Heart right ventricle (tissue), 16 donors: ENCODE measurements around the gene TC2N. TPM values are rescaled to one million over a fixed set of nuclear protein-coding genes. Genes with fewer than 3 reads are reported as not detected.
"Not testable (repeated sequence)": the region's sequence is repeated elsewhere in the genome, so short reads cannot be mapped to it uniquely, and the experiment has no call there.

ENCODE experiments used
- ATAC-seq, 8 donors: fragments of 200-7000 bp; cut with Tn5 transposase; one replicate each; pipeline ENCODE4 v1.9.1; 2020; ENCODE audit warnings: mild to moderate bottlenecking in 8 of 8, moderate library complexity in 8 of 8, moderate number of reproducible peaks in 1 of 8
- DNase-seq, 2 donors: peaks; one replicate each; pipeline ENCODE4 v3.0.0-alpha.2; 2020
- H3K27ac ChIP-seq, 10 donors: fragments of 200-600 bp; sonication (generic) in 2 of 10; one replicate each; pipeline versions ENCODE4 v1.5.0 to v1.8.0; 2020 to 2022; ENCODE audit warnings: mild to moderate bottlenecking in 3 of 10
- H3K27me3 ChIP-seq, 7 donors: fragments of 200-600 bp; one replicate each; pipeline ENCODE4 v1.8.0; 2021 to 2022; ENCODE audit warnings: mild to moderate bottlenecking in 2 of 7
- H3K36me3 ChIP-seq, 9 donors: fragments of 200-600 bp; sonication (generic) in 1 of 9; one replicate each; pipeline versions ENCODE4 v1.5.0 to v1.8.0; 2020 to 2022; ENCODE audit warnings: mild to moderate bottlenecking in 2 of 9
- H3K4me1 ChIP-seq, 9 donors: fragments of 200-600 bp; sonication (generic) in 1 of 9; one replicate each; pipeline versions ENCODE4 v1.5.0 to v1.8.0; 2020 to 2022; ENCODE audit warnings: mild to moderate bottlenecking in 4 of 9
- H3K4me3 ChIP-seq, 10 donors: fragments of 200-600 bp; sonication (generic) in 2 of 10; one replicate each; pipeline versions ENCODE4 v1.5.0 to v1.8.0; 2020 to 2022; ENCODE audit warnings: mild to moderate bottlenecking in 7 of 10, moderate library complexity in 2 of 10
- H3K9me3 ChIP-seq, 11 donors: fragments of 200-600 bp in 10 of 11; sonication (generic) in 2 of 11; one replicate each; pipeline versions ENCODE4 v1.5.0 to v1.8.0; 2013 to 2022; ENCODE audit warnings: mild to moderate bottlenecking in 2 of 11, control low read depth in 1 of 11, moderate library complexity in 1 of 11
- CTCF ChIP-seq, 9 donors: fragments of 200-600 bp; sonication (generic) in 2 of 9; IDR thresholded peaks; one replicate each; pipeline versions ENCODE4 v1.5.0 to v1.8.0; 2021 to 2022; ENCODE audit warnings: antibody characterized with exemption in 9 of 9, mild to moderate bottlenecking in 5 of 9, moderate library complexity in 1 of 9
- WGBS, 2 donors: extraction: QIAGEN DNeasy Blood & Tissue Kit; methylation state at CpG; one replicate each; pipeline ENCODE4 v1.1.7; 2013; ENCODE audit warnings: inconsistent platforms in 1 of 2; 5-methylcytosine and 5-hydroxymethylcytosine counted together
- intact Hi-C, 10 donors: fragments of 100-400 bp; cut with DNase I; formaldehyde crosslinking; loops; one replicate each; pipeline versions ENCODE4 v1.11.1 to v1.14.2; 2022
- polyA plus RNA-seq, 2 donors: library from polyadenylated mRNA; stranded (reverse); fragments of 200-250 nt; gene quantifications; one replicate each; pipeline ENCODE4 v1.2.3, GENCODE V29; 2013
- total RNA-seq, 10 donors: library from RNA; stranded (reverse); fragmentation: NEBNext Ultra II Directional in 3 of 10; extraction: Animal tissue kit (Norgen Biotek cat#: 25700) in 3 of 10; gene quantifications; one replicate each; pipeline versions ENCODE4 v1.2.1 to v1.2.4, GENCODE V29; 2021 to 2023
- donor health status: Arrhythmogenic right ventricular cardiomyopathy.
- donor health status: ischemic (EF 13 %, LVEDD 7.1; RV severe dilation, severe dysfunction).
- donor health status: healthy with polysubstance abuse.
- donor health status: DM: no; HTN: yes; CAD: no.
- donor health status: DM: no; HTN: no; CAD: no.
- donor health status: ischemic (EF 25% LVEDD 6.9; RV normal size, moderate dysfunction).
- donor health status: ischemic (EF 25% LVEDD 5.7; RV mildly dilated, moderate dysfunction).
- donor health status: healthy.
- donor health status: DM: yes; HTN: yes; CAD: no.
- donor health status: Ischemic cardiomyopathy.
- donor health status: ischemic (EF 35%, LVEDD 5.7; RV mildly dilated, moderate dysfunction).
- donor health status: nonischemic (EF 11% LVEDD 7.7; RV severe dilation, severe dysfunction).
- donor health status: DM: yes; HTN: yes; CAD: no.
- donor health status: PGD.
- donor health status: ischemic (EF 29% LVEDD 5.4; RV normal size, mild dysfunction).
- donor health status: nonischemic (EF 23%, LVEDD 6.1; RV moderate dilation, normal function).

TC2N gene
- total and polyA plus RNA-seq, 12 donors, result 1.8 to 12.4 (median 3.8) TPM

DNA sequence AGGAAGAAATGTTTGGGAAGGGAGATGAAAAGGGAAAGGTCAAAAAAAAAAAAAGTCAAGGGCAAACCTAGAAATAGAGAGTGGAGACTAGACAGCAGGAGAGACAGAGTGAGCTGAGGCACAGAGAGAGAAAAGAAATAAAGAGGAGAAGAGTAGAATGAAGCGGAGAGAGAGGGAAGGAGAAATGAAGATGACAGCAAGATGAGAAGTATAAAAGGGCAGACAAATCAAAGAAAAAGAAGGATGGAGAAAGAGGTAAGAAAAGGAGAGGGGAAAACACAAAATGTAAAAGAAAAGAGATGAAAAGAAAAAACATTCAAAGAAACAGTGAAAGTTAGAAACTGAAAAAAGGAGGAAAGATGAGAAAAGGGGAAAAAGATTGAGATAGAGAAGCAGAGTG is 53.0 kb downstream of the TC2N start:
- Histone ChIP-seq H3K4me3 (no peak overlapping the region), H3K36me3 (peaks cover 0 to 22% (median 0%) of the 10 kb centered on the region in 9 donors), H3K9me3 (peaks cover 0 to 39% (median 14%) of the 10 kb centered on the region in 11 donors), H3K4me1 (no peaks in the 10 kb centered on the region), H3K27me3 (no peaks in the 10 kb centered on the region), H3K27ac (no peak overlapping the region)
- intact Hi-C loops, result no loop called here
- DNase-seq, result no peak
- TF ChIP-seq CTCF (IDR thresholded peaks at IDR 0.05), result no peak
- ATAC-seq, result no peak
- 91 to 94% methylated on average over 1 of the region's 1 CpG for WGBS, 2 donors

DNA sequence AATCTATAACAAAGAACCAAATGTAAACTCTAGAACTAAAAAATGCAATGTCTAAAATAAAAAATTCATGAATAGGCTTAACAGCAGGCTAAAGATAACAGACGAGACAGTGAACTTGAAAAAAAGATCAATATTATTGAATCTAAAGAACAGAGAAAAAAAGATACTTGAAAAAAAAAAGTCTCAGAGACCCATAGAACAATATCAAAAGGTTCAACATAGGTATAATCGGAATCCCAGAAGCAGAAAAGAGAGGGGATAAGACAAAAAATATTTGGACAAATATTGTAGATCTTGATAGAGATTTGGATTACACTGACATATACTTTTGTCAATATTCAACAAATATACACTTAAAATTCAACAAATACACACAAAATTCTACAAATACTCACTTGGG is 56.6 kb downstream of the TC2N start:
- H3K27me3 ChIP-seq, result no peaks in the 10 kb centered on the region
- ATAC-seq (no peak), DNase-seq (no peak)
- intact Hi-C loops, result no loop called here
- no peaks in the 10 kb centered on the region for H3K4me1 ChIP-seq
- H3K27ac ChIP-seq, result no peak overlapping the region
- peaks cover 0 to 50% (median 0%) of the 10 kb centered on the region in 9 donors for H3K36me3 ChIP-seq
- H3K9me3 ChIP-seq, result peaks cover 0 to 57% (median 24%) of the 10 kb centered on the region in 11 donors
- 89 to 91% methylated on average over 2 of the region's 2 CpGs for WGBS, 2 donors
- no peak overlapping the region for H3K4me3 ChIP-seq
- TF ChIP-seq CTCF (IDR thresholded peaks at IDR 0.05), result no peak

GRCh38 chr14:91806716-91807115 is 60.6 kb downstream of the TC2N start:
- no peak for ATAC-seq
- no peaks in the 10 kb centered on the region for H3K4me1 ChIP-seq
- no peak overlapping the region for H3K27ac ChIP-seq
- no peak for DNase-seq
- H3K27me3 ChIP-seq, result no peaks in the 10 kb centered on the region
- no peak for TF ChIP-seq CTCF (IDR thresholded peaks at IDR 0.05)
- H3K9me3 ChIP-seq, result peaks cover 0 to 64% (median 25%) of the 10 kb centered on the region in 11 donors
- no peak overlapping the region for H3K4me3 ChIP-seq
- peaks cover 0 to 46% (median 0%) of the 10 kb centered on the region in 9 donors for H3K36me3 ChIP-seq
- intact Hi-C loops, result no loop called here

DNA sequence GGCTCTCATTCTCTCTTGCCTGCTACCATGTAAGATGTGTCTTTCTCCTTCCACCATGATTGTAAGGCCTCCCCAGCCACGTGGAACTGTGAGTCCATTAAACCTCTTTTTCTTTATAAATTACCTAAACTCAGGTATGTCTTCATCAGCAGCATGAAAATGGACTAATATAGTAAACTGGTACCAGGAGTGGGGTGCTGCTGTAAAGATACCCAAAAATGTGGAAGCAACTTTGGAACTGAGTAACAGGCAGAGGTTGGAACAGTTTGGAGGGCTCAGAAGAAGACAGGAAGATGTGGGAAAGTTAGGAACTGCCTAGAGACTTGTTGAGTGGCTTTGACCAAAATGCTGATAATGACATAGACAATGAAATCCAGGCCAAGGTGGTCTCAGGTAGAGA is 61.2 kb downstream of the TC2N start:
- ATAC-seq, H3K27ac ChIP-seq, H3K4me1 ChIP-seq, H3K4me3 ChIP-seq, DNase-seq, intact Hi-C loops, H3K27me3 ChIP-seq: not testable (repeated sequence)
- peaks cover 0 to 59% (median 25%) of the 10 kb centered on the region in 11 donors for H3K9me3 ChIP-seq
- WGBS, 2 donors, result 51 to 59% methylated on average over 1 of the region's 1 CpG
- H3K36me3 ChIP-seq, result peaks cover 0 to 40% (median 0%) of the 10 kb centered on the region in 9 donors

GRCh38 chr14:91805659-91806058 is 61.7 kb downstream of the TC2N start:
- DNase-seq, result no peak
- peaks cover 0 to 55% (median 24%) of the 10 kb centered on the region in 11 donors for H3K9me3 ChIP-seq
- no peak for TF ChIP-seq CTCF (IDR thresholded peaks at IDR 0.05)
- H3K27me3 ChIP-seq, result no peaks in the 10 kb centered on the region
- H3K4me3 ChIP-seq, result no peak overlapping the region
- ATAC-seq, result no peak
- H3K36me3 ChIP-seq, result peaks cover 0 to 35% (median 0%) of the 10 kb centered on the region in 9 donors
- H3K4me1 ChIP-seq, result no peaks in the 10 kb centered on the region
- H3K27ac ChIP-seq, result no peak overlapping the region
- intact Hi-C loops, result no loop called here
